HepG2 (cell line): ENCODE data around the gene GTF2A2. TPM values are rescaled to one million over a fixed set of nuclear protein-coding genes. Genes with fewer than 3 reads are reported as not detected.

ENCODE experiments used
- ELF3 ChIP-seq: IDR thresholded peaks from 2 replicates; pipeline ENCODE4 v1.6.1; 2016; ENCODE audit warnings: missing genetic modification reagents, missing compliant biosample characterization
- EP300 ChIP-seq, 3 experiments: sonication (generic) in 1 of 3; formaldehyde crosslinking in 1 of 3; IDR thresholded peaks; 2 replicates each; pipeline versions ENCODE4 v1.5.1 to v1.6.1; 2011 to 2020; ENCODE audit warnings: low read depth in 2 of 3, low read length in 2 of 3, borderline replicate concordance in 1 of 3, improper control_type of control experiment in 1 of 3, mild to moderate bottlenecking in 1 of 3, missing genetic modification reagents in 1 of 3, moderate library complexity in 1 of 3
- HOXA9 ChIP-seq: sonication (generic); formaldehyde crosslinking; IDR thresholded peaks from 2 replicates; pipeline ENCODE4 v1.8.1; 2022; ENCODE audit warnings: missing genetic modification reagents, mild to moderate bottlenecking, moderate library complexity, borderline replicate concordance
- MAFK ChIP-seq, 2 experiments: IDR thresholded peaks in 1 of 2; conservative IDR thresholded peaks in 1 of 2; 2 replicates each; pipeline ENCODE4 v1.6.1; 2011; ENCODE audit warnings: improper control_type of control experiment in 2 of 2, low read length in 2 of 2
- NBN ChIP-seq: fragments of 450-650 bp; conservative IDR thresholded peaks from 2 replicates; pipeline ENCODE4 v1.6.1; 2017
- NCOA2 ChIP-seq: sonication (generic); formaldehyde crosslinking; IDR thresholded peaks from 2 replicates; pipeline ENCODE4 v1.8.0; 2022; ENCODE audit warnings: inconsistent platforms
- SAP130 ChIP-seq: IDR thresholded peaks from 2 replicates; pipeline ENCODE4 v1.6.1; 2016; ENCODE audit warnings: low read depth
- SETDB1 ChIP-seq: sonication (generic); formaldehyde crosslinking; IDR thresholded peaks from 2 replicates; pipeline ENCODE4 v1.5.1; 2020; ENCODE audit warnings: missing genetic modification reagents, mild to moderate bottlenecking, borderline replicate concordance
- ZHX2 ChIP-seq, 2 experiments: sonication (generic) in 1 of 2; formaldehyde crosslinking in 1 of 2; IDR thresholded peaks; 2 replicates each; pipeline versions ENCODE4 v1.6.1 to v1.9.0; 2014 to 2022; ENCODE audit warnings: antibody characterized with exemption in 1 of 2, borderline replicate concordance in 1 of 2, inconsistent platforms in 1 of 2, low read depth in 1 of 2, missing genetic modification reagents in 1 of 2
- ZNF101 ChIP-seq: sonication (generic); formaldehyde crosslinking; IDR thresholded peaks from 2 replicates; pipeline ENCODE4 v1.4.0; 2020; ENCODE audit warnings: mild to moderate bottlenecking, low read depth, missing genetic modification reagents, borderline replicate concordance
- ZNF75D ChIP-seq: sonication (generic); formaldehyde crosslinking; IDR thresholded peaks from 2 replicates; pipeline ENCODE4 v1.8.1; 2023; ENCODE audit warnings: missing genetic modification reagents, mild to moderate bottlenecking, borderline replicate concordance
- polyA plus RNA-seq, 8 experiments: library from polyadenylated mRNA; depleted of rRNA in 3 of 8; stranded (reverse) in 7 of 8; unstranded in 1 of 8; fragments of >200 nt; fragmentation: Illumina TruSeq in 4 of 8; extraction: Trizol in 4 of 8; gene quantifications; 2 replicates each; pipeline versions ENCODE4 v1.2.1 to v1.2.3, GENCODE V29; 2011 to 2016; ENCODE audit warnings: low read depth in 4 of 8, missing spikeins in 1 of 8, mixed read lengths in 1 of 8; ENCODE audit not compliant: insufficient read depth in 1 of 8
- total RNA-seq, 5 experiments: library from RNA; depleted of rRNA; stranded (reverse); fragments of >200 nt; fragmentation: Illumina TruSeq; extraction: Trizol; gene quantifications; 2 replicates each; pipeline ENCODE4 v1.2.3, GENCODE V29; 2016; ENCODE audit warnings: low read depth in 1 of 5
- TF ChIP-seq, protein P1 (sequence below): sonication (generic); formaldehyde crosslinking; IDR thresholded peaks from 2 replicates; pipeline ENCODE4 v1.5.1; 2020; ENCODE audit warnings: mild to moderate bottlenecking, missing genetic modification reagents, moderate library complexity
- TF ChIP-seq, protein P2 (sequence below), 2 experiments: sonication (generic) in 1 of 2; formaldehyde crosslinking in 1 of 2; IDR thresholded peaks; 2 replicates each; pipeline versions ENCODE4 v1.4.0 to v1.6.1; 2018 to 2020; ENCODE audit warnings: missing genetic modification reagents in 2 of 2, borderline replicate concordance in 1 of 2, low read depth in 1 of 2, mild to moderate bottlenecking in 1 of 2, missing biosample characterization in 1 of 2
- TF ChIP-seq, protein P3 (sequence below): sonication (generic); formaldehyde crosslinking; IDR thresholded peaks from 2 replicates; pipeline ENCODE4 v1.4.0; 2020; ENCODE audit warnings: missing genetic modification reagents

Gene GTF2A2
- total and polyA plus RNA-seq, 2 of the 13 experiments (the other 11 are each of a cell fraction or from before 2014, with no cell fraction given), result 24.4 to 106 TPM

GRCh38 chr15:59595434-59595915 lies 61.8 kb downstream of the GTF2A2 start (continued):
- TF ChIP-seq, protein P1, sequence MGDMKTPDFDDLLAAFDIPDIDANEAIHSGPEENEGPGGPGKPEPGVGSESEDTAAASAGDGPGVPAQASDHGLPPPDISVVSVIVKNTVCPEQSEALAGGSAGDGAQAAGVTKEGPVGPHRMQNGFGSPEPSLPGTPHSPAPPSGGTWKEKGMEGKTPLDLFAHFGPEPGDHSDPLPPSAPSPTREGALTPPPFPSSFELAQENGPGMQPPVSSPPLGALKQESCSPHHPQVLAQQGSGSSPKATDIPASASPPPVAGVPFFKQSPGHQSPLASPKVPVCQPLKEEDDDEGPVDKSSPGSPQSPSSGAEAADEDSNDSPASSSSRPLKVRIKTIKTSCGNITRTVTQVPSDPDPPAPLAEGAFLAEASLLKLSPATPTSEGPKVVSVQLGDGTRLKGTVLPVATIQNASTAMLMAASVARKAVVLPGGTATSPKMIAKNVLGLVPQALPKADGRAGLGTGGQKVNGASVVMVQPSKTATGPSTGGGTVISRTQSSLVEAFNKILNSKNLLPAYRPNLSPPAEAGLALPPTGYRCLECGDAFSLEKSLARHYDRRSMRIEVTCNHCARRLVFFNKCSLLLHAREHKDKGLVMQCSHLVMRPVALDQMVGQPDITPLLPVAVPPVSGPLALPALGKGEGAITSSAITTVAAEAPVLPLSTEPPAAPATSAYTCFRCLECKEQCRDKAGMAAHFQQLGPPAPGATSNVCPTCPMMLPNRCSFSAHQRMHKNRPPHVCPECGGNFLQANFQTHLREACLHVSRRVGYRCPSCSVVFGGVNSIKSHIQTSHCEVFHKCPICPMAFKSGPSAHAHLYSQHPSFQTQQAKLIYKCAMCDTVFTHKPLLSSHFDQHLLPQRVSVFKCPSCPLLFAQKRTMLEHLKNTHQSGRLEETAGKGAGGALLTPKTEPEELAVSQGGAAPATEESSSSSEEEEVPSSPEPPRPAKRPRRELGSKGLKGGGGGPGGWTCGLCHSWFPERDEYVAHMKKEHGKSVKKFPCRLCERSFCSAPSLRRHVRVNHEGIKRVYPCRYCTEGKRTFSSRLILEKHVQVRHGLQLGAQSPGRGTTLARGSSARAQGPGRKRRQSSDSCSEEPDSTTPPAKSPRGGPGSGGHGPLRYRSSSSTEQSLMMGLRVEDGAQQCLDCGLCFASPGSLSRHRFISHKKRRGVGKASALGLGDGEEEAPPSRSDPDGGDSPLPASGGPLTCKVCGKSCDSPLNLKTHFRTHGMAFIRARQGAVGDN, result no peak
- TF ChIP-seq ELF3 (CRISPR knock-in tag) (0 out of 2 replicates have a peak, but pooled peaks have one; percentile 30), ZNF75D (CRISPR knock-in tag) (no peak), HOXA9 (no peak), NBN (no peak), NCOA2 (CRISPR knock-in tag) (peak; percentile 35; the same call in 1 of the 2 replicates), MAFK (conservative IDR thresholded peaks at IDR 0.05 in 1 of 2, IDR thresholded peaks at IDR 0.05 in 1 of 2; ENCODE audit: low read length in 2 of 2) (no peak), SETDB1 (no peak), SAP130 (CRISPR knock-in tag) (0 out of 2 replicates have a peak, but pooled peaks have one; percentile 16), EP300 (IDR thresholded peaks at IDR 0.05; ENCODE audit: low read depth in 2 of 2, low read length in 2 of 2) (peak in 1 of 2 experiments; percentile 41; a peak in 1 of 4 replicates), EP300 (CRISPR knock-in tag; IDR thresholded peaks at IDR 0.05; ENCODE audit: borderline replicate concordance) (0 out of 2 replicates have a peak, but pooled peaks have one; percentile 38), ZHX2 (IDR thresholded peaks at IDR 0.05; ENCODE audit: low read depth) (no peak), ZHX2 (CRISPR knock-in tag; IDR thresholded peaks at IDR 0.05; ENCODE audit: borderline replicate concordance) (no peak), ZNF101 (no peak)
- TF ChIP-seq, protein P2, sequence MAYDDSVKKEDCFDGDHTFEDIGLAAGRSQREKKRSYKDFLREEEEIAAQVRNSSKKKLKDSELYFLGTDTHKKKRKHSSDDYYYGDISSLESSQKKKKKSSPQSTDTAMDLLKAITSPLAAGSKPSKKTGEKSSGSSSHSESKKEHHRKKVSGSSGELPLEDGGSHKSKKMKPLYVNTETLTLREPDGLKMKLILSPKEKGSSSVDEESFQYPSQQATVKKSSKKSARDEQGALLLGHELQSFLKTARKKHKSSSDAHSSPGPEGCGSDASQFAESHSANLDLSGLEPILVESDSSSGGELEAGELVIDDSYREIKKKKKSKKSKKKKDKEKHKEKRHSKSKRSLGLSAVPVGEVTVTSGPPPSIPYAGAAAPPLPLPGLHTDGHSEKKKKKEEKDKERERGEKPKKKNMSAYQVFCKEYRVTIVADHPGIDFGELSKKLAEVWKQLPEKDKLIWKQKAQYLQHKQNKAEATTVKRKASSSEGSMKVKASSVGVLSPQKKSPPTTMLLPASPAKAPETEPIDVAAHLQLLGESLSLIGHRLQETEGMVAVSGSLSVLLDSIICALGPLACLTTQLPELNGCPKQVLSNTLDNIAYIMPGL (CRISPR knock-in tag; IDR thresholded peaks at IDR 0.05; ENCODE audit: borderline replicate concordance in 1 of 2, low read depth in 1 of 2), result no peak
- TF ChIP-seq, protein P3, sequence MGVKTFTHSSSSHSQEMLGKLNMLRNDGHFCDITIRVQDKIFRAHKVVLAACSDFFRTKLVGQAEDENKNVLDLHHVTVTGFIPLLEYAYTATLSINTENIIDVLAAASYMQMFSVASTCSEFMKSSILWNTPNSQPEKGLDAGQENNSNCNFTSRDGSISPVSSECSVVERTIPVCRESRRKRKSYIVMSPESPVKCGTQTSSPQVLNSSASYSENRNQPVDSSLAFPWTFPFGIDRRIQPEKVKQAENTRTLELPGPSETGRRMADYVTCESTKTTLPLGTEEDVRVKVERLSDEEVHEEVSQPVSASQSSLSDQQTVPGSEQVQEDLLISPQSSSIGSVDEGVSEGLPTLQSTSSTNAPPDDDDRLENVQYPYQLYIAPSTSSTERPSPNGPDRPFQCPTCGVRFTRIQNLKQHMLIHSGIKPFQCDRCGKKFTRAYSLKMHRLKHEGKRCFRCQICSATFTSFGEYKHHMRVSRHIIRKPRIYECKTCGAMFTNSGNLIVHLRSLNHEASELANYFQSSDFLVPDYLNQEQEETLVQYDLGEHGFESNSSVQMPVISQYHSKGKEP (CRISPR knock-in tag), result no peak
